Measurements from ENCODE around the gene METAP1.

GRCh38 chr4:99054428-99054994, 59.0 kb downstream of the METAP1 start:
- TF ChIP-seq ATF2 (IDR thresholded peaks at IDR 0.05; ENCODE audit: low read length) (no peak), EP300 (IDR thresholded peaks at IDR 0.05; ENCODE audit: borderline replicate concordance in 1 of 2, low read depth in 2 of 2, low read length in 2 of 2) (no peak), POLR2A (IDR thresholded peaks at IDR 0.05; ENCODE audit: control extremely low read depth in 1 of 2, low read depth in 2 of 2, low read length in 2 of 2) (no peak), KDM1A (IDR thresholded peaks at IDR 0.05; ENCODE audit: borderline replicate concordance, low read length) (no peak)
